ENCODE measurements around the gene GPR152.
"Not testable (repeated sequence)": the region's sequence is repeated elsewhere in the genome, so short reads cannot be mapped to it uniquely, and the experiment has no call there.

GPR152 gene

DNA sequence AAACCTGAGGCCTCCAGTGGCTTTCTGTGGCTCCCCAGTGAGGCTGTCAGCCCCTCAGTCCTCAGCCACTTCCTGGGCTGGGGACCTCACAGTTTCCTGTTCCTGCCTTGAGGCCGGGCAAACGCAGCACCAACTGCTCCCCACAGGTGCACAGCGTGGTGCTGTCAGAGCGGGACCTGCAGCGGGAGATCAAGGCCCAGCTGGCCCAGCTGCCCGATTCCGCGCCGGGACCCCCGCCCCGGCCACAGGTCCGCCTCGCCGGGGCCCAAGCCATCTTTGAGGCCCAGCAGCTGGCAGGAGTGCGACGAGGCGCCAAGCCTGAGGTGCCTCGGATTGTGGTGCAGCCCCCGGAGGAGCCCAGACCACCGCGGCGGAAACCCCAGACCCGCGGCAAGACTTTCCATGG, 43.3 kb downstream of the GPR152 start:
- no peak for DNase-seq (ENCODE audit: low spot score)

DNA sequence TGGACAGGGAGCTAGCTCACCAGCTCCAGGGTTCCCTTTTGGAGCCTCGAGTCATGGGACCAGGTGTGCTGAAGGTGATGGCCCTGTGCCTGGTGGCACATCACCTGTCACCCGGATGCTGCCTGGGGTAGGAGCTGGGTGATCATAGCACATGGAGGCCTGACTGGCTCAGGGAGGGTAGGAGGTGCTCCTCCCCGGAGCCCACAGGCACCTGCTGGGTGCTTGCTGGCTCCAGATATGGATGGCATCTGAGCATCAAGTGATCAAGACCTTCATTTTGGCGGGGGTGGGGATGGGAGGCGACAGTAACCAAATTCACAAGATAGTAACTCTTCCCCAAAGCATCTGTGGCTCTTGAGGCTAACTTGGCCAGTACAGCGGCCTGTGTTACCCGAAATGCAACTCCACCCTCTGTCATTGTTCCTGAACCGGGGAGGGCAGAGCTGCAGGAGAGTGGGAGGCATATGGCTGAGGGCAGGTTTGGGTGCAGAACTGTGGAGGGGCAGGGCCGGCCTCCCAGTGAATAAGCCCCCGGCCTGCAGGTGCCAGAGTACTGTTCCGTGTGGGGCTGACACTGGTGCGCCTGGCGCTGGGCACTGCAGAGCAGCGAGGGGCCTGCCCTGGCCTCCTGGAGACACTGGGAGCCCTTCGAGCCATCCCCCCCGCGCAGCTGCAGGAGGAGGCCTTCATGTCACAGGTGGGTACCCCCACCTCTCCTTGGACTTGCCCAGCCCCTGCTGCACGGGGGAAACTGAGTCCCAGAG, 43.9 kb downstream of the GPR152 start:
- DNase-seq (ENCODE audit: low spot score): no peak

DNA sequence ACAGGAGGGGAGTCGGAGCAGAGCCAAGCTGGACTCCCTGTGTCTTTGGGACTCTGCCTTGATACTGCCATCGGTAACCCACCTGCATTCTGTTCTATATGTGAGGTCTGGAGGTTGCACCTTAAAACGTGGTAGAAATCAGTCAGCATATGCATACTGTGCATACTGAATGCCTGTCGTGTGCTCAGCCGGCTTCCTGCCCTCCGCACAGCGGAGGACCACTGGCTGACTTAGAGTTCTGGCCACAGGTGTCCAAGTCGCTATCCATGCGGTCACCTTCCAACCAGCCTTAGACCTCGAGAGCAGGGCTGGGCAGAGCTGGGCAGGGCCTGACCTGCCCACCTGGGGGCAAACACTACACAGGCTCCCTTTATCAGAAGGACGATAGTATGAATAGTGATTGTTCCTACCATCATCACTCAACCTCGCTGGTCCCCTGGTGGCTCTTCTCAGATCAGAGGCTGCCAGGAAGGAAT, 44.8 kb downstream of the GPR152 start:
- DNase-seq (ENCODE audit: low spot score): no peak

DNA sequence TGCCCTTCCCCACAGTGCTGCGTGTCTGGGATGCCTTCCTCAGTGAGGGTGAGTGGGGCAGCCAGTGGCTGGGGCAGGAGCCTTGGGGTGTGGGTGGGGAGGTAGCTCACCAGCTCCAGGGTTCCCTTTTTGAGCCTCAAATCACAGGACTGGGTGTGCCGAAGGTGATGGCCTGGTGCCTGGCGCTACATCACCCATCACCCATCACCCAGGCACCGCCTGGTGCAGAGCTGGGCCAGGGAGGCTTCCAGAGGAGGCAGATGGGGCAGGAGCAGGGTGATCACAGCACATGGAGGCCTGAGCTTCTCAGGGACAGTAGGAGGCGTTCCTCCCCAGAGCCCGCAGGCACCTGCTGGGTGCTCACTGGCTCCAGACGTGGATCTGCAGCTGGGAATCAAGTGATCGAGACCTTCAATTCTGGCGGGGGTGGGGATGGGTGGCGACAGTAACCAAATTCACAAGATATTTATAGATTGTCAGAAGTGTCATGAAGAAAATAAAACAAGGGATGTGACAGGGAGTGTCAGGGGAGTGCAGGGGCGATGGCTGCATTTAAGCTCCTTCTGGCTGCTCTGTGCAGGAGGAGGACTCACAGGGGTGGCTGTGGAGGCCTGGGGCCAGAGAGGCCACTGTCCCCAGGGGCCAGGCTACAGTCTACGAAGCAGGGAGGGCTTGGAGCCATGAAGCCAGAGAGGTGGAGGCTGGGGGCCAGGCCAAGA, 45.4 kb downstream of the GPR152 start:
- no peak for DNase-seq (ENCODE audit: low spot score)

DNA sequence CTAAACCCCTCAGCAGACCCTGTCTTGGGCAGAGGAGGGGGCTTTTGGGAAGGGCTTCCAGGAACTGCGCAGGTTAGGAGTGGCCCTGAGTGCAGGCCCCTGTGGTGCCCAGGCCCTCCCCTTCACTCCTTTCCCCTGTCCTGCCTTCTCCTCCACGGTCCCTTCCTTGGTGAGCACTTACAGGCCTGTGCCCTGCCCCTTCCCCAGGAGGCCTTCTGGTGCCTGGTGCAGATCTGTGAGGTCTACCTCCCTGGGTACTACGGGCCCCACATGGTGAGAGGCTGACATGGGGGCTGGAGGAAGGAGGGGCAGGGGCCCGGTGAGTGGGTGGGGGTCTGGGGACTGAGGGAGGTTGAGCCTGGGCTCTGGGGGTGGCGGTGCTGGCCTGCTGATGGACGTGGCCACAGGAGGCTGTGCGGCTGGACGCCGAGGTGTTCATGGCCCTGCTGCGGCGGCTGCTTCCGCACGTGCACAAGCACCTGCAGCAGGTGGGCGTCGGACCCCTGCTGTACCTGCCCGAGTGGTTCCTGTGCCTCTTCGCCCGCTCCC, 46.0 kb downstream of the GPR152 start:
- no peak for DNase-seq (ENCODE audit: low spot score)

DNA sequence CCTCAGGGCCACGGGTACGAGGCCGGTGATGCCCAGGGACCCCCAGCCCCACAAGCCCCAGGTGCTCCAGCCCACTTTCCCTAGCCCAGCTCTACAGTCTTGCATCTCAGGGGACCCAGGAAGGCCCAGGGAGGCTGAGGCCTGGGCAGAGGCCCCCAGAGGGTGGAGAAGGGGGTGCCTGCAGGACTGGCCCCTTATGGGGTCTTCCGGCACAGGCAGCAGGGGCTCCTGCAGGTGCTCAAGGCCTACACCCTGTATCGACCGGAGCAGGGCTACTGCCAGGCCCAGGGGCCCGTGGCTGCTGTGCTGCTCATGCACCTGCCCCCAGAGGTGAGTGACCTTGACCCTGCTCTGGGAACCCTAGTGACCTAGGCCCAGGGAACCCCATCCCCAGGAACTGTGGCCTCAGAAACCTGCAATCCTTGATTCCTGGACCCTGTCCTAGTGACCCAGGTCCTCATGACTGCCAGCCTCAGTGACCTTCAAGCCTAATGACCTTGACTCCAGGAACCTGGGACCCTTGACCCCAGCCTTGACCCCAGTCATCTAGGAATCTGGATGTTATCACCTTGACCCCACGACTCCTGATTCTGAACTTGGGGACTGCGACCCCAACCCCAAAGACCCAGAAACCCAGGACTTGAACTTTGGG, 46.7 kb downstream of the GPR152 start:
- DNase-seq (ENCODE audit: low spot score): no peak

DNA sequence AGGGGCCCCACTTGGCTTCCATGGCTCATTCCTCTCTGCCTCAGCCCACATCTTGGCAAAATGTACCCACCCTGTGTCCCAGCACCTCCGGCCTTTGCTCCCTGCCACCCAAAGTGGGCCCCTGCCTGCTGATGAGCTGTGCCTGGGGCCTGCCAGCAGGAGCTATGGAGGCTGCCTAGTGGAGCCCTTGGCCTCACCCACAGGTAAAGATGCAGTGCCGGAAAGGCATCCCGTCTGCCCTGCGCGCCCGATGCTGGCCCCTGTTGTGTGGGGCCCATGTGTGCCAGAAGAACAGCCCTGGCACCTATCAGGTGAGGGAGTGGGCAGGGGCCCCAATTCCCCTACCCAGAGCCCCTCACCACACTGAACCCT, 47.3 kb downstream of the GPR152 start:
- no peak for DNase-seq (ENCODE audit: low spot score)

DNA sequence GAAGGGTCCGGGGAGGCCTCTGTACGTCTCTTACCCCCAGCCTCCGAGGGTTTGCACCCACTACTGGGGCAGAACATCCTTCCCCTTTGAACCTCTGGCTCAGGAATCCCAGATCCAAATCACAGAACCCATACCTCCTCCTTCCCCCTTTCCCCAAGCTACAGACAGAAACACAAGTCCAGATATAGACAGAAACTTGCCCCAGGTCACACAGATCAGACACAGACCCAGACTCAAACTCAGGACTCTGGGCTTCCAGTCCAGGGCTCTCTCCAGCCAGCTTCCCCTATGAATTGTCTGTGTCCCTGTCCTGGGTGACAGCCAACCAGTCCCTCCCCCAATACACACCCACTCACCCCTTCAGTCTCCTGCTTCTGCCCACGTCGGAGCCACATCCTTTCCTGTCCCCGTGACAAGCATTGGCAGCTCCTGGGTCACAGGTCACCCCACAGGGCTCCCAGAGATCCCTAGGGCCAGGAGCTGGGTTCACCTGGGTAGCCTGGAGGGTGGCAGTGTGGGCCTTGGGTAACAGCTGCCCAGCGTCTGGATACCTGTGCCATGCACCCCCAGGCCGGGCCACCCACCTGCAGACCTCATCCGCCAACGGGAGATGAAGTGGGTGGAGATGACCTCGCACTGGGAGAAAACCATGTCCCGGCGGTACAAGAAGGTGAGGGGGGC, 47.9 kb downstream of the GPR152 start:
- no peak for DNase-seq (ENCODE audit: low spot score)

DNA sequence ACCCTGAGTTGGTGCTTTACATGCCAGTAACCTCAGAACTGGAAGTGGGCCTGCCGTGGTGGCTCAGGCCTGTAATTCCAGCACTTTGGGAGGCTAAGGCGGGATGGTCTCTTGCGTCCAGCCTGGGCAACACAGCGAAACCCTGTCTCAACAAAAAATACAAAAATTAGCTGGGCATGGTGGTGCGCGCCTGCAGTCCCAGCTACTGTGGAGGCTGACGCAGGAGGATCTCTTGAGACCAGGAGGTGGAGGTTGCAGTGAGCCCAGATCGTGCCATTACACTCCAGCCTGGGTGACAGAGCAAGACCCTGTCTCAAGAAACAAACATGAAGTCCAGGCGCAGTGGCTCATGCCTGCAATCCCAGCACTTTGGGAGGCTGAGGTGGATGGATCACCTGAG, 49.4 kb downstream of the GPR152 start:
- DNase-seq (ENCODE audit: low spot score): not testable (repeated sequence)

DNA sequence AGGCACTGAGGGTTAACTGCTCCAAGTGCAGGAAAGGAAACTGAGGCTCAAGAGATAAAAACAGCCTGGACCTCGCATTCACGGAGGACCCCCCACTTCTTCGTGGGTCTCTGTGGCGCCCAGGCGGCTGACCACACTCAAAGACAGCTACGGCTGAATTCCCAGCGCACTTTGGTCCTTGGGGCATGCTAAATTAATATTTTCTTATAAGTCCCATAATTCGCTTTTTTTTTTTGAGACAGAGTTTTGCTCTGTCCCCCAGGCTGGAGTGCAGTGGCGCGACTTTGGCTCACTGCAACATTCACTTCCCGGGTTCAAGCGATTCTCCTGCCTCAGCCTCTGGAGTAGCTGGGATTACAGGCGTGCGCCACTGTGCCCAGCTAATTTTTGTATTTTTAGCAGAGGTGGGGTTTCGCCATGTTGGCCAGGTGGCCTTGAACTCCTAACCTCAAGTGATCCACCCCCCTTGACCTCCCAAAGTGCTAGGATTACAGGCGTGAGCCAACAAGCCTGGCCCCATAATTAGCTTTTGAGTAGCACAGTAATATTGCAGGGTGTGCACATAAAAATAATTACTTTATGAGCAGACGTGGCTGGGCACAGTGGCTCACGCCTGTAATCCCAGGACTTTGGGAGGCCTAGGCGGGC, 50.2 kb downstream of the GPR152 start:
- not testable (repeated sequence) for DNase-seq (ENCODE audit: low spot score)

DNA sequence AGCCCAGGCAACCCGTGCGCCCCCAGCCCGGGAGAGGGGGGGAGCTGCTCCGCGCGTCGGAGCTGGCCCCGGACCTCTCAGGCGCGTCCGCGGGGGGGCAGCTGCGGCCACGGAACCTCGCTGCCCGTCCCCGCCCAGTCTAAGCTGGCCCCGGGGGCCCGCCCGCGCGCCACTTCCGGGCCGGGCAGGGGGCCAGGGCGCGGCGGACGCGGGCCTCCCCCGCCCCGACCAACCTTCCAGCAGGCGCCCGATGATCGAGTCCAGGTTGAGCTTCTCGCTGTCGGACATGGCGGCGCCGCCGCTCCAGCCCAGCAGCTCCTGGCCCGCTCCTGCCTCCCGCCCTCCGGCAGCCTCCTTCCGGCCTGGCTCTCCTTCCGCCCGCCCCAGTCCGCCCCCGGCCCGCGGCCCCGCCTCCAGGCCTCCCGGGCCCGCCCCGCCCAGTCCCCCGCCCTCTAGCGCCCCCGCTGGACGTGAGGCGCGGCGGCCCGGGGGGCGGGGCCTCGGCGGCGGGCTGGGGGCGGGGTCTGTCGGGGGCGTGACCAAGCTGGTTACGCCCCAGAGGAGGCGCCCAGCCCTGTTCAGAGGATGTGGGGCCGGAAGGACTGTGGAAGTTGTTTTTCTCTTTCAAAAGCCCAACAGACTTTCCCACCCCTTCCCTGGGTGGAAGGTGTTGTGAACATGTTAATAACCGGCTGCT, 50.9 kb downstream of the GPR152 start, which contains the start of gene PPP1CA:
Gene PPP1CA (minus strand): TSS at position 364 of the 697 bp plus-strand sequence. CDS start 76 bp downstream, at position 288.
- DNase-seq (ENCODE audit: low spot score): peak; percentile 99

Measured in AG08395 (cell line).